Measurements from ENCODE around the gene LIG3.

The LIG3 gene

DNA sequence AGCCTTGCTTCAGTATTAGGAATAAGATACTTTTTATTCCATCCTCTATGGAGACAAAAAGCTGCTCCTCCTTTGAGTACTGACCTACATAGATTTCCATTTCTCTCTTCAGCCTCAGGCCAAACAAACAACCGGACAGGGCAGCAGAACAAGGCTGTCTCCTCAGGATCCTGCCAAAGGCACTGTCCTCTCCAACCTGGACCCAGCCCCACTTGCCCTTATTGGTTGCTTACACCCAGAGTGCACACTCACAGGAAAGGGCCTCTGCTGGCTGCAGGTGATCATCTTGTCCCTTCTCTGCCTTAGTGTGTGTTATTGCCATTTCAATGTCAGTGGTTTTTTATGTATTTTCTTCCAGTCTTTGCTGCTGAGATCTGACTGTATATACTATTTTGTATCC is 26.6 kb downstream of the LIG3 start:
- DNase-seq (ENCODE audit: low read depth) = no peak
- TF ChIP-seq, protein P1, sequence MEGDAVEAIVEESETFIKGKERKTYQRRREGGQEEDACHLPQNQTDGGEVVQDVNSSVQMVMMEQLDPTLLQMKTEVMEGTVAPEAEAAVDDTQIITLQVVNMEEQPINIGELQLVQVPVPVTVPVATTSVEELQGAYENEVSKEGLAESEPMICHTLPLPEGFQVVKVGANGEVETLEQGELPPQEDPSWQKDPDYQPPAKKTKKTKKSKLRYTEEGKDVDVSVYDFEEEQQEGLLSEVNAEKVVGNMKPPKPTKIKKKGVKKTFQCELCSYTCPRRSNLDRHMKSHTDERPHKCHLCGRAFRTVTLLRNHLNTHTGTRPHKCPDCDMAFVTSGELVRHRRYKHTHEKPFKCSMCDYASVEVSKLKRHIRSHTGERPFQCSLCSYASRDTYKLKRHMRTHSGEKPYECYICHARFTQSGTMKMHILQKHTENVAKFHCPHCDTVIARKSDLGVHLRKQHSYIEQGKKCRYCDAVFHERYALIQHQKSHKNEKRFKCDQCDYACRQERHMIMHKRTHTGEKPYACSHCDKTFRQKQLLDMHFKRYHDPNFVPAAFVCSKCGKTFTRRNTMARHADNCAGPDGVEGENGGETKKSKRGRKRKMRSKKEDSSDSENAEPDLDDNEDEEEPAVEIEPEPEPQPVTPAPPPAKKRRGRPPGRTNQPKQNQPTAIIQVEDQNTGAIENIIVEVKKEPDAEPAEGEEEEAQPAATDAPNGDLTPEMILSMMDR (IDR thresholded peaks at IDR 0.05; ENCODE audit: low read depth, low read length, missing control alignments) = no peak
- no peak overlapping the region for H3K4me3 ChIP-seq (ENCODE audit: low read depth, low read length)
- in situ Hi-C loops (cut with HindIII; ENCODE audit: low sequenced_read_pairs) = no loop called here

DNA sequence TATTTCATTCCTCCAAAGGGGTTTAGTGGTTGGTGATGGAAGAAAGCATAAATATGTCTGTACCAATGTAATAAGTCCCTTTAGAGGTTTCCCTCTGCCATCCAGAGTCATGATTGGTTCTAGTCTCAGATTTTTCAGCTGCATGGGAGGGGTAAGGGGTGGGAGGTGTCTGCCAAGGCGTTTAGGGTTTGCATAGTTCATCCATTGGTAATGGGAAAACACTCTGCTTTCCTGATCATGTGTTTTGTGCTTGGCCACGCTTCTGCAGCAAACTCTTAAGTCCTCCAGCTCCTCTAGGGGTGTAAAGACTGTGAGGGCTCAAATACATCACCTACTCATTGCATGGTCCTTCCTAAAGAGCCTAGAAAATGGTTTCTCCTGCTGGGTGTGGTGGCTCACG is 29.8 kb downstream of the LIG3 start:
- DNase-seq (ENCODE audit: low read depth) = no peak
- TF ChIP-seq, protein P1 (IDR thresholded peaks at IDR 0.05; ENCODE audit: low read depth, low read length, missing control alignments) = no peak
- in situ Hi-C loops (cut with HindIII; ENCODE audit: low sequenced_read_pairs) = loop anchor here (5.0 kb wide), 1 partner anchor 42 kb away; no protein-coding TSS in a partner anchor
- no peak overlapping the region for H3K4me3 ChIP-seq (ENCODE audit: low read depth, low read length)

DNA sequence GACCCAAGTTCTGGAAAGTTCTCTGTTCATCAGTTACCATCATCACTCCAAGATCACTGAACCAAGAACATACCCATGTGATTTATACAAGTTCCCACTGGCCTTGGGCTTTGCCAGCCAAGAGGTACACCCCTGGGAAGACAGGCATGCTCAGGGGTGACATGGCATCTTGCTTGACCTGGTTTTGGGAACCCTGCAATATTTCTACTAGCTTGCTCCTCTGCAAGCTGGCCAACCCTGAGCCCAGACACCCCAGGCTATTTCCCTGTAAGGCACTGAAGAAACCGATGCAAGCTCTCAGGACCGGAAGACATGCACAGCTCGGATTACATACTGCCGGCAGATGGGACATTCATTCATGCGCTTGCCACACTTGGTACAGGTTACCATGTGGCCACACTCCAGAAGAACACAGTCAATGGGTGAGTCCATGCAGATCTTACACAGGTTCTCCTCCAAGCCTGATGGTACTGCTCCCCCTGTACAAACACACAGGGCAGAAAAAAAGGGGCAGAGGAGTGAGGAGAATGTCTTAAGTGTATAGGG is 31.4 kb downstream of the LIG3 start:
- H3K4me3 ChIP-seq (ENCODE audit: low read depth, low read length) = no peak overlapping the region
- no peak for DNase-seq (ENCODE audit: low read depth)
- in situ Hi-C loops (cut with HindIII; ENCODE audit: low sequenced_read_pairs) = loop anchor here (5.0 kb wide), 1 partner anchor 41 kb away; no protein-coding TSS in a partner anchor
- TF ChIP-seq, protein P1 (IDR thresholded peaks at IDR 0.05; ENCODE audit: low read depth, low read length, missing control alignments) = no peak

DNA sequence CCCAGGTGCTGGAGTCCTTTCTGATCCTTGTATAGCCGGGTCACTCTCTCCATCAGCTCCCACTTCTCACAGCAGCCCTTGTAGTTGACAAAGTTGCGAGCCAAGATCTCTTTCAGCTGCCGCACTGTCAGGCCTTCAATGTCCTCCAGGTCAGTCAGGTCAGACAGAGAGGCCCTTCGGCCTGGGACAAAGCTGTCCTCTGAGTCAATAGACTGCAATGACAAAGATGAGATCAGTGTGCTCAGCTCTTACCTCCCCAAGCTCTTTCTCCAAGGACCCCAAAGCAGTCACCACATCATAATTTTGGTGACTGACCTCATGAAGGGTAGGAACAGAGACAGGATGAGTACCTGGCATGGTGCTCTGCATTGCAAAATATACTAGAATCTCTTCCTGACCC is 36.1 kb downstream of the LIG3 start:
- no peak overlapping the region for H3K4me3 ChIP-seq (ENCODE audit: low read depth, low read length)
- TF ChIP-seq, protein P1 (IDR thresholded peaks at IDR 0.05; ENCODE audit: low read depth, low read length, missing control alignments) = no peak

DNA sequence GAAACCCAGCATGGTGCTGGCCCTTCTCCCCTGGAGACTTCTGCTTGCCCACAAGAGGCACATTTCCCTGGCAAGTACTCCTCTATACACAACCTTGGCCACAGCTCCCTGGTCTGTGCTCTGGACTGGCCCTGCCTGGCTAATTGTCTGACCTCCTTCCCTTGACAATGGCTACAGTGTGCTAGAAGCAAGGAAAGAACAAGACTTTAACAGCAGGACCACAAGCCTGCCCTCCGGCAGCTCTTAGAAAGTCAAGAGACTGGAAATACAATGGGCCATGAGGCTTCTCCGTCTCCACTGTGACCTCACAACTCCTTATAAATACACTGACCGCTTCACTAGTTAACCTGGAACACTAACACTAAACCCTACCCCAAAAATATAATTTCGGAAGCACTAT is 36.7 kb downstream of the LIG3 start:
- in situ Hi-C loops (cut with HindIII; ENCODE audit: low sequenced_read_pairs) = no loop called here
- H3K4me3 ChIP-seq (ENCODE audit: low read depth, low read length) = no peak overlapping the region
- TF ChIP-seq, protein P1 (IDR thresholded peaks at IDR 0.05; ENCODE audit: low read depth, low read length, missing control alignments) = no peak
- DNase-seq (ENCODE audit: low read depth) = no peak

More for the DNA sequence above, 36.1 kb downstream of the LIG3 start:
- in situ Hi-C loops (cut with HindIII; ENCODE audit: low sequenced_read_pairs) = no loop called here
- no peak for DNase-seq (ENCODE audit: low read depth)

DNA sequence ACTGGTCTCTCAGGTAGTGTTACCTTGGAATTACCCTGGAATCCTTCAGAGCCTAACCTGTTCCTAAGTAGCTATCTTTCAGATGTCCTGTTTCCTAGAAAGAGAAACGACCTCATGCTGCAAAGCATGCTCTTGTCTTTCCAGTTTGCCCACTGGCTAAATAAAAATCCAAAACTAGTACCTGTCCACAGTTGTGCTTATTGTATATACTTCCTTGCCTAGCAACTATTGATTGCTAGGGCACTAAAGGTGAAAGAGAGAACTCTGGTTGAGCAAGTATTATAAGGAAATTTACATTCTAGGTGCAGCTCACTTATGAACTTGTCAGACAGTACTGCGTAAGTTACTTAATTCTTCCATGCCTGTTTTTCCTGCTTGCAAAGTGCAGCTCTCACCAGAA is 38.5 kb downstream of the LIG3 start:
- TF ChIP-seq, protein P1 (IDR thresholded peaks at IDR 0.05; ENCODE audit: low read depth, low read length, missing control alignments) = no peak
- H3K4me3 ChIP-seq (ENCODE audit: low read depth, low read length) = no peak overlapping the region
- in situ Hi-C loops (cut with HindIII; ENCODE audit: low sequenced_read_pairs) = no loop called here
- DNase-seq (ENCODE audit: low read depth) = no peak
